IPS DF 6.9 (cell line): ENCODE measurements around the gene IFNG-AS1.

Experiments
- DNase-seq: peaks from one replicate; pipeline ENCODE4 v3.0.0-alpha.2; 2013; ENCODE audit warnings: low read depth, low spot score
- H3K27ac ChIP-seq: one replicate; pipeline ENCODE4 v1.5.1; 2013; ENCODE audit warnings: low read length, control low read depth
- H3K27me3 ChIP-seq: 2 replicates; pipeline ENCODE4 v1.6.1; 2013; ENCODE audit warnings: mild to moderate bottlenecking, low read length; ENCODE audit not compliant: control insufficient read depth, insufficient read depth
- H3K36me3 ChIP-seq: 2 replicates; pipeline ENCODE4 v1.6.1; 2013; ENCODE audit warnings: low read length; ENCODE audit not compliant: control insufficient read depth, insufficient read depth
- H3K4me1 ChIP-seq: 2 replicates; pipeline ENCODE4 v1.6.1; 2013; ENCODE audit warnings: low read length; ENCODE audit not compliant: control insufficient read depth, insufficient read depth
- H3K4me3 ChIP-seq: 2 replicates; pipeline ENCODE4 v1.5.1; 2013; ENCODE audit warnings: mild to moderate bottlenecking, low read length
- H3K9me3 ChIP-seq: 2 replicates; pipeline ENCODE4 v1.6.1; 2013; ENCODE audit warnings: low read length, inconsistent platforms; ENCODE audit not compliant: control insufficient read depth, insufficient read depth
- WGBS: extraction: QIAGEN DNeasy Blood & Tissue Kit; methylation state at CpG from one replicate; pipeline ENCODE4 v1.1.7; 2013; ENCODE audit warnings: mixed read lengths, missing lambda C conversion rate; ENCODE audit not compliant: insufficient read length, insufficient coverage; 5-methylcytosine and 5-hydroxymethylcytosine counted together

IFNG-AS1 gene

GRCh38 chr12:68011206-68011881 is 22.1 kb downstream of the IFNG-AS1 start:
- no peak overlapping the region for H3K4me3 ChIP-seq
- no peak overlapping the region for H3K27ac ChIP-seq
- H3K36me3 ChIP-seq: no peaks in the 10 kb centered on the region
- no peaks in the 10 kb centered on the region for H3K9me3 ChIP-seq
- H3K27me3 ChIP-seq: no peaks in the 10 kb centered on the region
- no peak for DNase-seq
- no peaks in the 10 kb centered on the region for H3K4me1 ChIP-seq
- no CpG with 5 or more reads among the region's 6 CpGs for WGBS

DNA sequence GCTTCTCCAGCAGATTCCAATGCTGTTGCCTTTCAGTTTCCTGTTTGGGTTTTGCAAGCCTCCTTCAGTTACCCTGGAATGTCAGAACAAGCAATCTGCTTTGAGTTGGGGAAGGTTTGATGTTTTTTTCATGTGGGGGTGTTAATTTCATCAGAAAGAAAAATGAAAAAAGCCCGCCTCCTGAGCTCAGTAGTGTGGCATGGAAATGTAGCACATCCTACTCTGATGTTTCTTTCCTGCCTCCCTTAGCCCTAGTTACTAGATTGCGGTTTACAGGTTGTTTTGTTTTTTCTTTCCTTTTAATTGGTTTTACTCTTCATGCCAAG is 22.6 kb downstream of the IFNG-AS1 start:
- no peak overlapping the region for H3K27ac ChIP-seq
- no peaks in the 10 kb centered on the region for H3K4me1 ChIP-seq
- H3K27me3 ChIP-seq: no peaks in the 10 kb centered on the region
- no peaks in the 10 kb centered on the region for H3K36me3 ChIP-seq
- H3K9me3 ChIP-seq: no peaks in the 10 kb centered on the region
- WGBS: no CpG with 5 or more reads among the region's 2 CpGs
- DNase-seq: no peak
- H3K4me3 ChIP-seq: no peak overlapping the region

- no peaks in the 10 kb centered on the region for H3K27me3 ChIP-seq
- H3K9me3 ChIP-seq: no peaks in the 10 kb centered on the region
- H3K36me3 ChIP-seq: no peaks in the 10 kb centered on the region
- WGBS: no CpG with 5 or more reads among the region's 2 CpGs
- H3K4me3 ChIP-seq: no peak overlapping the region
- DNase-seq: no peak
- H3K27ac ChIP-seq: no peak overlapping the region
- H3K4me1 ChIP-seq: no peaks in the 10 kb centered on the region
Observed at GRCh38 chr12:68012712-68013111, 23.5 kb downstream of the IFNG-AS1 start.

DNA sequence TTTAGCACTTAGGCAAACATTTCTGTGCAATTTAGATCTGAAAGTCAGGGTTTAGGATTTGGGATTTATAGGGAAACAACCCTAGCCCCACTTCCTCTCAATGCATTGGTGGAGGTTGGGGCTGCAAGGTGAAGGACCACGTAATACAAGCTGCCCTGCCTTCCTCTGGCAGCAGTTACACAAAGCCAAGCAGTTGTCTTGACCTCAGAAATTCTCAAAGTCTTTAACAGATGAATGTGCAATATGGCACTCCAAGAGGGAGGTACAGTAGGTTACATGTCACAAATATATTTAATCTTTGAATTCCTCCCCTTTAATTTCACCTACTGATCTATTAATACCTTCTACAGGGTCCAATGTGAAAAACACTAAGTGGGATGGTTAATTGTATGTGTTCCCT is 23.9 kb downstream of the IFNG-AS1 start:
- Histone ChIP-seq H3K27ac (no peak overlapping the region), H3K4me3 (no peak overlapping the region), H3K4me1 (no peaks in the 10 kb centered on the region), H3K27me3 (no peaks in the 10 kb centered on the region), H3K36me3 (no peaks in the 10 kb centered on the region), H3K9me3 (no peaks in the 10 kb centered on the region)
- DNase-seq: no peak
- WGBS: no CpG with 5 or more reads among the region's 1 CpG

DNA sequence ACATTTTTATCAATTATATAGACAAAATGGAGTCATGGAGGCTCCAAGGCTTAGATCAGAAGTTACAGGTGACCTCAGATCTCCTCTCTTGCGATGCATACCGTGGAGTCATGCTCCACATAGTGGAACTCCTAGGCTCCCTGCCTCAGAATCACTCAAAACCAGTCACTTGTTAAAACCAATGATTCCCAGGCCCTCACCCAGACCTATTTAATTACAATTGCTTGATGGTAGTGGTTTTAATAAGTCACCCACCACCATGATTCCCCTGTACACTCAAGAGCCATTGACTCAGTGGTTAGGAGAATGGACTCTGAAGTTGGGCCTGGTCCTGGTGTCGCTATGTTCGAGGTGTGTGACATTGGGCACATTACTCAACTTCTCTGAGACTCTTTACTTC is 26.9 kb downstream of the IFNG-AS1 start:
- no peaks in the 10 kb centered on the region for H3K36me3 ChIP-seq
- no peak for DNase-seq
- H3K4me3 ChIP-seq: no peak overlapping the region
- H3K9me3 ChIP-seq: no peaks in the 10 kb centered on the region
- no peaks in the 10 kb centered on the region for H3K27me3 ChIP-seq
- H3K27ac ChIP-seq: no peak overlapping the region
- no CpG with 5 or more reads among the region's 4 CpGs for WGBS
- no peaks in the 10 kb centered on the region for H3K4me1 ChIP-seq

- Histone ChIP-seq H3K27ac (no peak overlapping the region), H3K27me3 (no peaks in the 10 kb centered on the region), H3K4me3 (no peak overlapping the region), H3K4me1 (no peaks in the 10 kb centered on the region), H3K9me3 (no peaks in the 10 kb centered on the region), H3K36me3 (no peaks in the 10 kb centered on the region)
- DNase-seq: no peak
Observed at GRCh38 chr12:68018315-68018714, 29.1 kb downstream of the IFNG-AS1 start.

- no CpG with 5 or more reads among the region's 6 CpGs for WGBS
- no peak for DNase-seq
- Histone ChIP-seq H3K36me3 (no peaks in the 10 kb centered on the region), H3K27me3 (no peaks in the 10 kb centered on the region), H3K27ac (no peak overlapping the region), H3K9me3 (no peaks in the 10 kb centered on the region), H3K4me1 (no peaks in the 10 kb centered on the region), H3K4me3 (no peak overlapping the region)
Observed at GRCh38 chr12:68020049-68020448, 30.8 kb downstream of the IFNG-AS1 start.

GRCh38 chr12:68020699-68021098 is 31.5 kb downstream of the IFNG-AS1 start:
- H3K9me3 ChIP-seq: no peaks in the 10 kb centered on the region
- whole genome bisulfite sequencing: no CpG with 5 or more reads among the region's 5 CpGs

GRCh38 chr12:68028647-68029046 is 39.4 kb downstream of the IFNG-AS1 start:
- H3K4me3 ChIP-seq: no peak overlapping the region
- no peaks in the 10 kb centered on the region for H3K27me3 ChIP-seq
- H3K36me3 ChIP-seq: no peaks in the 10 kb centered on the region
- WGBS: no CpG with 5 or more reads among the region's 7 CpGs
- H3K4me1 ChIP-seq: no peaks in the 10 kb centered on the region
- DNase-seq: no peak
- H3K9me3 ChIP-seq: no peaks in the 10 kb centered on the region
- H3K27ac ChIP-seq: no peak overlapping the region

More at GRCh38 chr12:68020699-68021098, 31.5 kb downstream of the IFNG-AS1 start:
- no peaks in the 10 kb centered on the region for H3K4me1 ChIP-seq
- no peaks in the 10 kb centered on the region for H3K36me3 ChIP-seq
- no peaks in the 10 kb centered on the region for H3K27me3 ChIP-seq
- H3K27ac ChIP-seq: no peak overlapping the region
- no peak overlapping the region for H3K4me3 ChIP-seq
- no peak for DNase-seq

GRCh38 chr12:68030248-68030647 is 41.0 kb downstream of the IFNG-AS1 start:
- DNase-seq: no peak
- Histone ChIP-seq H3K36me3 (no peaks in the 10 kb centered on the region), H3K4me3 (no peak overlapping the region), H3K27ac (no peak overlapping the region), H3K4me1 (no peaks in the 10 kb centered on the region), H3K9me3 (no peaks in the 10 kb centered on the region), H3K27me3 (no peaks in the 10 kb centered on the region)
- WGBS: no CpG with 5 or more reads among the region's 1 CpG

- Histone ChIP-seq H3K36me3 (no peaks in the 10 kb centered on the region), H3K27ac (no peak overlapping the region), H3K4me1 (no peaks in the 10 kb centered on the region), H3K9me3 (no peaks in the 10 kb centered on the region), H3K4me3 (no peak overlapping the region), H3K27me3 (no peaks in the 10 kb centered on the region)
- no CpG with 5 or more reads among the region's 3 CpGs for WGBS
- no peak for DNase-seq
Observed at GRCh38 chr12:68031174-68031573, 41.9 kb downstream of the IFNG-AS1 start.
